ENCODE results near the gene CD1B. TPM values are rescaled to one million over a fixed set of nuclear protein-coding genes. Genes with fewer than 3 reads are reported as not detected.
"Not testable (repeated sequence)": the region's sequence is repeated elsewhere in the genome, so short reads cannot be mapped to it uniquely, and the experiment has no call there.

CD1B gene
- total RNA-seq, 6 experiments from 2014 or later, result not detected

DNA sequence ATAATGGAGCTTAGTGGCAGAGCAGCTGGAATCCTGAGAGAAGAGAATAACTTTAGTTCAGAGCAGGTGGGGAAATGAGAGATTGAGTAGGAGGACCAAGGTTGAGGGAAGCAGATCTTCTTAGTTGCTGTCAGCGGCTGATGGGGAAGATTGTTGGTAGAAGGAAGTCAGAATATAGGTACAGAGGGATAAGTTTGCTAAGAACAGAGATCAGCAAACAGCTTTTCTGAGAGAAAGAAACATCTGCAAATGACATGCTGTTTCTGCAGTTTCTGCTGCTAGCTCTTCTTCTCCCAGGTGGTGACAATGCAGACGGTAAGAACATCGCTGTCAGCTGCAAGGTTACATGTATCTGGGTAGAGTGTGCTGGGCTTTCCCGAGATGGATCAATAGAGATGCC is 41.5 kb downstream of the CD1B start, which contains the start of gene CD1C:
TSS of gene CD1C (plus strand) at position 113 of the 400 bp plus-strand sequence. CDS start at position 255, 142 bp downstream.
- H3K27me3 ChIP-seq, result peaks cover 0 to 8% of the 10 kb centered on the region in 2 donors
- H3K4me1 ChIP-seq, result no peaks in the 10 kb centered on the region
- ATAC-seq (no peak), DNase-seq (no peak)
- intact Hi-C loops (cut with DNase I), result no loop called here
- H3K9me3 ChIP-seq, result no peaks in the 10 kb centered on the region
- H3K4me3 ChIP-seq, result no peak within 1 kb of the TSS
- TF ChIP-seq CTCF (IDR thresholded peaks at IDR 0.05) (no peak), POLR2A (IDR thresholded peaks at IDR 0.05) (no peak)
- no peaks in the 10 kb centered on the region for H3K36me3 ChIP-seq
- H3K27ac ChIP-seq, result no peak within 1 kb of the TSS
- WGBS (ENCODE audit: insufficient coverage, low coverage, low lambda C conversion rate, missing lambda C conversion rate), result 55% methylated on average over 4 of the region's 4 CpGs

DNA sequence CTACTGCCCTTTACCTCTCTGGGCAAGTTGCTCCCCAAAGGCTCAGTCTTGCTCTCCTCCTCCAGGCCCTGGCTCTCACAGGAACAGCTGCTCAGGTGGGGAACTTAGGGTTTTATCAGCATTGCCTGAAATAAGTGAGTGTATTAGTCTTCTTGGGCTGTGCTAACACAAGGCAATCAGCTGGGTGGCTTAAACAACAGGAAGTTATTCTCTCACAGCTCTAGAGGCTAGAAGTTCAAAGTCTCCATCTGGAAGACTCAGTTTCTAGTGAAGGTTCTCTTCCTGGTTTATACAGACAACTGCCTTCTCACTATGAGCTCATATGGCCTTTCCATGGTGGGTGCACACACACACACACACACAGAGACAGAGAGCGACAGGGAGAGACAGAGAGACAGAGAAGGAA is 44.4 kb downstream of the CD1B start:
- peaks cover 0 to 12% of the 10 kb centered on the region in 2 donors for H3K27me3 ChIP-seq
- H3K9me3 ChIP-seq, result no peaks in the 10 kb centered on the region
- WGBS (ENCODE audit: insufficient coverage, low coverage, low lambda C conversion rate, missing lambda C conversion rate), result 67% methylated on average over 1 of the region's 1 CpG
- H3K27ac ChIP-seq, result no peak overlapping the region
- no peak for TF ChIP-seq POLR2A (IDR thresholded peaks at IDR 0.05)
- ATAC-seq (no peak), DNase-seq (no peak)
- intact Hi-C loops (cut with DNase I), result no loop called here
- no peaks in the 10 kb centered on the region for H3K36me3 ChIP-seq
- H3K4me3 ChIP-seq, result no peak overlapping the region
- no peaks in the 10 kb centered on the region for H3K4me1 ChIP-seq

GRCh38 chr1:158286487-158286886 is 44.8 kb downstream of the CD1B start:
- H3K9me3 ChIP-seq, result no peaks in the 10 kb centered on the region
- peaks cover 0 to 12% of the 10 kb centered on the region in 2 donors for H3K27me3 ChIP-seq
- ATAC-seq (no peak), DNase-seq (no peak)
- no peak overlapping the region for H3K4me3 ChIP-seq
- H3K27ac ChIP-seq, result no peak overlapping the region
- TF ChIP-seq POLR2A (IDR thresholded peaks at IDR 0.05), result no peak
- TF ChIP-seq CTCF (IDR thresholded peaks at IDR 0.05), result no peak
- no peaks in the 10 kb centered on the region for H3K4me1 ChIP-seq
- 55% methylated on average over 4 of the region's 4 CpGs for WGBS (ENCODE audit: insufficient coverage, low coverage, low lambda C conversion rate, missing lambda C conversion rate)
- intact Hi-C loops (cut with DNase I), result no loop called here
- no peaks in the 10 kb centered on the region for H3K36me3 ChIP-seq

DNA sequence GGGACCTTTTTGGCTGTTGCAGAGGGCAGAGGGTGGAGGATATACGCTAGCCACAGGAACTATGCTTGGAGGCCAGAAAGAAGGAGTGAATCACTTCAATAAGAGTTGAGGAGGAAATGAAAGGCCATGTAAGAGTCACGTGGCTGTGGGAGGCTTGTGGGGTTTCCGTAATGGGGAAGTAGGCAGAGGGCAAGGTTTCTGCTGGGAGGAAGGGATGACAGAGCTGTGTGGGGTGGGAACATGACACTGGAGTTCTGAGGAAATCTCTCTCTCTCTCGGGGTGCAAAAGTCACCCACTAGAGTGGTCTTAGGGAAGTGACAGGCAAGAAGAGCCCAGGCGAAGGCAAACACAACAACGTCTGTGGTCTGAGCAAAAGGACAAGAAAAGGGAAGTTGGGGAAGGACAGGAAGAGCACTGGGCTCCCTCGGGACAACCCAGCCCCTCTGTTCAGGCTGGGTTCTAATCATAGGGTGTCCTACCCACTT is 45.5 kb downstream of the CD1B start:
- Histone ChIP-seq H3K9me3 (no peaks in the 10 kb centered on the region), H3K27ac (no peak overlapping the region), H3K36me3 (no peaks in the 10 kb centered on the region), H3K4me3 (no peak overlapping the region), H3K27me3 (peaks cover 0 to 12% of the 10 kb centered on the region in 2 donors), H3K4me1 (no peaks in the 10 kb centered on the region)
- 12% methylated on average over 7 of the region's 7 CpGs for WGBS (ENCODE audit: insufficient coverage, low coverage, low lambda C conversion rate, missing lambda C conversion rate)
- TF ChIP-seq CTCF (IDR thresholded peaks at IDR 0.05) (no peak), POLR2A (IDR thresholded peaks at IDR 0.05) (no peak)
- intact Hi-C loops (cut with DNase I), result no loop called here
- peak; percentile 69 to 81 (median 78) for ATAC-seq
- peak in 2 of 3 donors; percentile 30 to 51 for DNase-seq

DNA sequence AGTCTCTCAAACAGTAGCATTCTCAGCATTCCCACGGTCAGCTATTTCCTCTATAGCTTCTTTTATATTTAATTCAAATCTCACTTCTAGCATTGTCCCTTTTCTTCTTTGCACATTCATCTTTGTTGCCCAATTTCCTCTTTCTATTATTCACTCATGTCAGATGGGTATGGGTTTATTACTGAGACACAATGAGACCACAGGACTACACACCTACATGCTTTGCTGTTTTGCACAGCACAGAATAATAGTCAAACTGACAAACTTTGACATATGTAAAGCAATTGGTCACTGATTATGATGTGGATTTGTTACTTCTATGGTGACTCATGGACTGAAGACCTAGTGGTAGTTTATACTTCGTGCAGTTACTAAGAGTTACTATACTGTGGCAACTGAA is 47.4 kb downstream of the CD1B start:
- WGBS (ENCODE audit: insufficient coverage, low coverage, low lambda C conversion rate, missing lambda C conversion rate), result 9% methylated on average over 2 of the region's 2 CpGs
- no peak for ATAC-seq
- Histone ChIP-seq H3K4me3 (no peak overlapping the region), H3K27me3 (peaks cover 0 to 12% of the 10 kb centered on the region in 2 donors), H3K36me3 (no peaks in the 10 kb centered on the region), H3K27ac (no peak overlapping the region), H3K9me3 (no peaks in the 10 kb centered on the region), H3K4me1 (no peaks in the 10 kb centered on the region)
- TF ChIP-seq POLR2A (IDR thresholded peaks at IDR 0.05), result no peak
- TF ChIP-seq CTCF (IDR thresholded peaks at IDR 0.05), result no peak
- DNase-seq, result no peak
- intact Hi-C loops (cut with DNase I), result no loop called here

- intact Hi-C loops (cut with DNase I); H3K27ac ChIP-seq; ATAC-seq; H3K4me3 ChIP-seq; H3K36me3 ChIP-seq; H3K9me3 ChIP-seq; DNase-seq; H3K4me1 ChIP-seq: not testable (repeated sequence)
- WGBS (ENCODE audit: insufficient coverage, low coverage, low lambda C conversion rate, missing lambda C conversion rate), result 80% methylated on average over 1 of the region's 2 CpGs
- peaks cover 0 to 12% of the 10 kb centered on the region in 2 donors for H3K27me3 ChIP-seq
These were observed 48.9 kb downstream of the CD1B start for GRCh38 chr1:158282421-158282820.
